GM19468 (cell line): Measurements from ENCODE around the gene MYT1.

Experiments used
- ATAC-seq: cut with Tn5 transposase; IDR thresholded peaks from one replicate; pipeline ENCODE4 v1.9.1; 2021; ENCODE audit warnings: mild to moderate bottlenecking, moderate library complexity, moderate number of reproducible peaks; ENCODE audit not compliant: unreplicated experiment; ENCODE audit errors: extremely low read depth

MYT1 gene

GRCh38 chr20:64242003-64242796 lies 77.9 kb downstream of the MYT1 start:
- ATAC-seq: no peak

- no peak for ATAC-seq
These were observed 78.7 kb downstream of the MYT1 start for GRCh38 chr20:64242797-64243475.

- ATAC-seq: no peak
These were observed 80.1 kb downstream of the MYT1 start for GRCh38 chr20:64244281-64244805.

- no peak for ATAC-seq
These were observed 80.8 kb downstream of the MYT1 start for GRCh38 chr20:64244870-64245603.

- ATAC-seq: no peak
These were observed 81.7 kb downstream of the MYT1 start for GRCh38 chr20:64245746-64246595.

GRCh38 chr20:64246616-64247306 lies 82.5 kb downstream of the MYT1 start:
- no peak for ATAC-seq

GRCh38 chr20:64247307-64247618 lies 83.0 kb downstream of the MYT1 start:
- no peak for ATAC-seq

- no peak for ATAC-seq
These were observed 84.0 kb downstream of the MYT1 start for GRCh38 chr20:64247970-64248841.

- ATAC-seq: no peak
These were observed 85.8 kb downstream of the MYT1 start for GRCh38 chr20:64250027-64250426.

GRCh38 chr20:64253000-64253383 lies 88.7 kb downstream of the MYT1 start:
- no peak for ATAC-seq

GRCh38 chr20:64253443-64253842 lies 89.2 kb downstream of the MYT1 start:
- ATAC-seq: no peak

GRCh38 chr20:64254156-64254555 lies 89.9 kb downstream of the MYT1 start:
- no peak for ATAC-seq

GRCh38 chr20:64254571-64255360 lies 90.5 kb downstream of the MYT1 start:
- no peak for ATAC-seq

- ATAC-seq: peak; percentile 65
These were observed 91.4 kb downstream of the MYT1 start, which contains the start of gene PCMTD2 for GRCh38 chr20:64255361-64256281. Gene PCMTD2 (plus strand): TSS chr20:64255748. CDS start chr20:64259966, 4,218 bp downstream.

- no peak for ATAC-seq
These were observed 92.2 kb downstream of the MYT1 start for GRCh38 chr20:64256282-64256935.

- ATAC-seq: no peak
These were observed 93.0 kb downstream of the MYT1 start for GRCh38 chr20:64257107-64257757.
